GM23338 (cell line): ENCODE data around the gene ATP10A. TPM values are rescaled to one million over a fixed set of nuclear protein-coding genes. Genes with fewer than 3 reads are reported as not detected.
A peak's percentile ranks its signal among the peaks of the same experiment; 100 is the strongest.

Experiments
- ATAC-seq: fragments of 200-7000 bp; cut with Tn5 transposase; 3 replicates; pipeline ENCODE4 v1.9.1; 2020
- DNase-seq: peaks from one replicate; pipeline ENCODE4 v3.0.0-alpha.2; 2015; ENCODE audit warnings: low spot score
- H2AFZ ChIP-seq: fragments of 200-600 bp; sonication (generic); 2 replicates; pipeline ENCODE4 v1.8.0; 2016; ENCODE audit warnings: antibody characterized with exemption, mild to moderate bottlenecking, moderate library complexity
- H3F3A ChIP-seq: fragments of 200-600 bp; sonication (generic); replicated peaks from 2 replicates; pipeline ENCODE4 v1.8.0; 2017; ENCODE audit warnings: antibody characterized with exemption, mixed run types, low read depth
- H3K27ac ChIP-seq: fragments of 200-600 bp; sonication (generic); 2 replicates; pipeline ENCODE4 v1.6.1; 2016; ENCODE audit warnings: low read depth
- H3K27me3 ChIP-seq: fragments of 200-600 bp; sonication (generic); 2 replicates; pipeline ENCODE4 v1.8.0; 2016; ENCODE audit warnings: mild to moderate bottlenecking, mixed run types, moderate library complexity; ENCODE audit not compliant: insufficient read depth
- H3K36me3 ChIP-seq: fragments of 200-600 bp; sonication (generic); 2 replicates; pipeline ENCODE4 v1.8.0; 2016; ENCODE audit warnings: mild to moderate bottlenecking; ENCODE audit not compliant: insufficient read depth
- H3K4me1 ChIP-seq: fragments of 200-600 bp; sonication (generic); 2 replicates; pipeline ENCODE4 v1.8.0; 2016; ENCODE audit warnings: mild to moderate bottlenecking, moderate library complexity; ENCODE audit not compliant: insufficient read depth
- H3K4me2 ChIP-seq: fragments of 200-600 bp; sonication (generic); 2 replicates; pipeline ENCODE4 v1.7.1; 2017; ENCODE audit warnings: mixed run types
- H3K4me3 ChIP-seq: fragments of 200-600 bp; sonication (generic); 2 replicates; pipeline ENCODE4 v1.6.1; 2016; ENCODE audit warnings: mixed run types
- H3K79me2 ChIP-seq: fragments of 200-600 bp; sonication (generic); replicated peaks from 2 replicates; pipeline ENCODE4 v1.8.0; 2017; ENCODE audit warnings: mild to moderate bottlenecking; ENCODE audit not compliant: insufficient read depth
- H3K9me2 ChIP-seq: fragments of 200-600 bp; sonication (generic); 2 replicates; pipeline ENCODE4 v1.8.0; 2017; ENCODE audit not compliant: insufficient read depth
- H4K20me1 ChIP-seq: fragments of 200-600 bp; sonication (generic); replicated peaks from 2 replicates; pipeline ENCODE4 v1.8.0; 2017; ENCODE audit warnings: mild to moderate bottlenecking; ENCODE audit not compliant: insufficient read depth
- H3K27ac Mint-ChIP-seq: 2 replicates; pipeline ENCODE4 v1.8.0; 2020; ENCODE audit warnings: inconsistent platforms, mild to moderate bottlenecking, moderate library complexity, mixed read lengths
- H3K27me3 Mint-ChIP-seq: 3 replicates; pipeline ENCODE4 v1.8.0; 2022; ENCODE audit warnings: low read depth, mild to moderate bottlenecking, moderate library complexity, mixed read lengths, inconsistent platforms; ENCODE audit not compliant: insufficient read depth, poor library complexity
- H3K36me3 Mint-ChIP-seq: 3 replicates; pipeline ENCODE4 v1.8.0; 2021; ENCODE audit warnings: low read depth, mild to moderate bottlenecking, inconsistent platforms, moderate library complexity, mixed read lengths
- H3K4me1 Mint-ChIP-seq: 3 replicates; pipeline ENCODE4 v1.8.0; 2020; ENCODE audit warnings: mild to moderate bottlenecking, inconsistent platforms, mixed read lengths
- H3K4me3 Mint-ChIP-seq: 3 replicates; pipeline ENCODE4 v1.8.0; 2021; ENCODE audit warnings: moderate library complexity, mild to moderate bottlenecking, inconsistent platforms, mixed read lengths
- H3K9me3 Mint-ChIP-seq: 3 replicates; pipeline ENCODE4 v1.8.0; 2020; ENCODE audit warnings: moderate library complexity, mild to moderate bottlenecking, inconsistent platforms, mixed read lengths
- CREB1 ChIP-seq: fragments of 250-450 bp; sonication (Bioruptor Pico); IDR thresholded peaks from 2 replicates; pipeline ENCODE4 v1.5.0; 2020; ENCODE audit warnings: low read depth, mild to moderate bottlenecking, moderate library complexity
- EZH2 ChIP-seq: fragments of 200-600 bp; sonication (generic); IDR thresholded peaks from one replicate; pipeline ENCODE4 v1.8.0; 2017; ENCODE audit warnings: antibody characterized with exemption, mild to moderate bottlenecking, low read depth; ENCODE audit not compliant: unreplicated experiment
- EZH2phosphoT487 ChIP-seq: fragments of 200-600 bp; sonication (generic); IDR thresholded peaks from one replicate; pipeline ENCODE4 v1.8.1; 2018; ENCODE audit warnings: antibody characterized with exemption; ENCODE audit not compliant: unreplicated experiment
- JUNB ChIP-seq: IDR thresholded peaks from one replicate; pipeline ENCODE4 v1.6.1; 2016; ENCODE audit warnings: antibody characterized with exemption; ENCODE audit not compliant: unreplicated experiment
- NANOG ChIP-seq: IDR thresholded peaks from 2 replicates; pipeline ENCODE4 v1.6.1; 2016; ENCODE audit warnings: antibody characterized with exemption, borderline replicate concordance
- POLR2AphosphoS5 ChIP-seq: IDR thresholded peaks from 2 replicates; pipeline ENCODE4 v1.6.1; 2016; ENCODE audit warnings: antibody characterized with exemption, low read depth
- STAT1 ChIP-seq: IDR thresholded peaks from one replicate; pipeline ENCODE4 v1.6.1; 2016; ENCODE audit warnings: antibody characterized with exemption; ENCODE audit not compliant: unreplicated experiment
- ZNF114 ChIP-seq: fragments of 250-450 bp; sonication (Bioruptor Pico); IDR thresholded peaks from 2 replicates; pipeline ENCODE4 v1.5.0; 2020; ENCODE audit warnings: mild to moderate bottlenecking, moderate library complexity
- ZNF331 ChIP-seq: fragments of 250-450 bp; sonication (Bioruptor Pico); IDR thresholded peaks from 2 replicates; pipeline ENCODE4 v1.5.0; 2020; ENCODE audit warnings: low read depth, mild to moderate bottlenecking, moderate library complexity
- polyA plus RNA-seq: library from polyadenylated mRNA; unstranded; fragments of >200 nt; fragmentation: Nextera tagmentation; extraction: Ambion mirVana; gene quantifications from 2 replicates; pipeline ENCODE4 v1.2.1, GENCODE V29; 2016
- total RNA-seq: library from RNA; depleted of rRNA; stranded (reverse); fragments of >200 nt; shearing (Covaris generic); gene quantifications from 2 replicates; pipeline ENCODE4 v1.2.3, GENCODE V29; 2014
- TF ChIP-seq, protein P1 (sequence below), 2 experiments: fragments of 200-600 bp in 1 of 2; sonication (generic) in 1 of 2; conservative IDR thresholded peaks; 2 replicates each; pipeline versions ENCODE4 v1.5.1 to v1.6.1; 2016 to 2017; ENCODE audit warnings: antibody characterized with exemption in 2 of 2, low read depth in 2 of 2, mild to moderate bottlenecking in 2 of 2, moderate library complexity in 1 of 2
- TF ChIP-seq, protein P2 (sequence below): IDR thresholded peaks from 2 replicates; pipeline ENCODE4 v1.6.1; 2016; ENCODE audit warnings: antibody characterized with exemption
- TF ChIP-seq, protein P3 (sequence below): IDR thresholded peaks from one replicate; pipeline ENCODE4 v1.6.1; 2018; ENCODE audit warnings: antibody characterized with exemption; ENCODE audit not compliant: unreplicated experiment

Gene ATP10A
- total and polyA plus RNA-seq, 2 experiments from 2014 or later, result 0.36 to 5.6 TPM

DNA sequence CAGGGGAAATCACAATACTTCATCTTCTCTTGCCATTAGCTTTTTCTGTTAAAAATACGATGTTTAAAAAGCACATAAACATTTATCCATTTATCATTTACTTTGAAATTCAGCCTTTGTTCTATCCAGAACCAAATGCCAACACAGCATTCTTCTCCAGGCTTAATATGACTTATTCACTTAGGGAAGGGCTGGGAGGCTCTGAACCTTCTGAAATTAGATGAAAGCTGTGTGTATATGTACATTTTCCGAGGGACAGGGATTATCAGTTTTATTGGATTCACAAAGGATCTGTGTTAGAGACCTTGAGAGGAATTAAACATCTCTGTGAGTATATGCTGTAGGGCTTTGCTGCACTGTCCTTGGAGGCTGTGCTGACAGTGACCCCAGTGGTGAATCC is 213.7 kb downstream of the ATP10A start:
- Histone ChIP-seq H3K4me3 (no peak overlapping the region), H2AFZ (no peak overlapping the region), H3K9me2 (no peaks in the 10 kb centered on the region), H4K20me1 (peaks cover 3% of the 10 kb centered on the region; the same call in 1 of the 2 replicates), H3K4me2 (no peak overlapping the region), H3K4me1 (0 out of 2 replicates have a peak, but pooled peaks cover 1% of the 10 kb centered on the region), H3F3A (no peaks in the 10 kb centered on the region), H3K36me3 (no peaks in the 10 kb centered on the region), H3K79me2 (no peaks in the 10 kb centered on the region), H3K27me3 (peaks cover 64% of the 10 kb centered on the region), H3K27ac (no peak overlapping the region)
- H3K27me3 Mint-ChIP-seq, result peaks cover 35% of the 10 kb centered on the region
- DNase-seq (no peak), ATAC-seq (no peak)
- no peak overlapping the region for H3K4me3 Mint-ChIP-seq
- peaks cover 6% of the 10 kb centered on the region; the same call in 2 of the 3 replicates for H3K4me1 Mint-ChIP-seq
- no peaks in the 10 kb centered on the region for H3K36me3 Mint-ChIP-seq
- TF ChIP-seq JUNB (no peak), CREB1 (CRISPR knock-in tag) (no peak), EZH2 (no peak), ZNF331 (CRISPR knock-in tag) (no peak), POLR2AphosphoS5 (no peak), ZNF114 (no peak)
- TF ChIP-seq, protein P1, sequence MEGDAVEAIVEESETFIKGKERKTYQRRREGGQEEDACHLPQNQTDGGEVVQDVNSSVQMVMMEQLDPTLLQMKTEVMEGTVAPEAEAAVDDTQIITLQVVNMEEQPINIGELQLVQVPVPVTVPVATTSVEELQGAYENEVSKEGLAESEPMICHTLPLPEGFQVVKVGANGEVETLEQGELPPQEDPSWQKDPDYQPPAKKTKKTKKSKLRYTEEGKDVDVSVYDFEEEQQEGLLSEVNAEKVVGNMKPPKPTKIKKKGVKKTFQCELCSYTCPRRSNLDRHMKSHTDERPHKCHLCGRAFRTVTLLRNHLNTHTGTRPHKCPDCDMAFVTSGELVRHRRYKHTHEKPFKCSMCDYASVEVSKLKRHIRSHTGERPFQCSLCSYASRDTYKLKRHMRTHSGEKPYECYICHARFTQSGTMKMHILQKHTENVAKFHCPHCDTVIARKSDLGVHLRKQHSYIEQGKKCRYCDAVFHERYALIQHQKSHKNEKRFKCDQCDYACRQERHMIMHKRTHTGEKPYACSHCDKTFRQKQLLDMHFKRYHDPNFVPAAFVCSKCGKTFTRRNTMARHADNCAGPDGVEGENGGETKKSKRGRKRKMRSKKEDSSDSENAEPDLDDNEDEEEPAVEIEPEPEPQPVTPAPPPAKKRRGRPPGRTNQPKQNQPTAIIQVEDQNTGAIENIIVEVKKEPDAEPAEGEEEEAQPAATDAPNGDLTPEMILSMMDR (conservative IDR thresholded peaks at IDR 0.05; ENCODE audit: low read depth in 2 of 2), result no peak
- no peak overlapping the region for H3K27ac Mint-ChIP-seq
- H3K9me3 Mint-ChIP-seq, result no peaks in the 10 kb centered on the region; the same call in 2 of the 3 replicates

DNA sequence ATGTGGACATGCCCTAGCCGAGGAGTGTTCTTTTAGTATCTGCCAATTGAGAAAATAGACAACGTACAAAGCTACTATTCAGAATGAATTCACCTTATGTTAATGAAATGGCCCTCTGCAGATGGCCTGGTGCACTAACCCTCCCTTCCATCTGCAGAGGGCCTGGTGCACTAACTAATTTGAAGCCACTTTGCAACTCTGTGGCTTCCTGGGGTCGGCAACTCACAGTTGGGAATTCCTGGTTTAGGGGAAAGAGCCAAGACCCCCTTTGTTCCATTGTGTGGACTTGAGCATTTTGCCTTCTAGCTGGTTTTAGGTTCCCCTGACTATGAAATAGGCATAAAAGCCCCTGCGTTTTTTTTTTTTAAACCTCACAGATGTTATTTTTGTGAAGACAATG is 220.0 kb downstream of the ATP10A start:
- no peaks in the 10 kb centered on the region for H3K9me2 ChIP-seq
- Mint-ChIP-seq H3K27me3 (peaks cover 82% of the 10 kb centered on the region), H3K9me3 (no peaks in the 10 kb centered on the region), H3K4me1 (peaks cover 40% of the 10 kb centered on the region), H3K4me3 (peak overlapping the region; percentile 58; the same call in 2 of the 3 replicates), H3K27ac (no peak overlapping the region), H3K36me3 (no peaks in the 10 kb centered on the region)
- H3K4me2 ChIP-seq, result peak overlapping the region; percentile 50
- peak; percentile 79 for ATAC-seq
- H3K36me3 ChIP-seq, result no peaks in the 10 kb centered on the region
- H3K79me2 ChIP-seq, result no peaks in the 10 kb centered on the region
- no peak overlapping the region for H2AFZ ChIP-seq
- H4K20me1 ChIP-seq, result 0 out of 2 replicates have a peak, but pooled peaks cover 5% of the 10 kb centered on the region
- no peak overlapping the region for H3K27ac ChIP-seq
- peaks cover 16% of the 10 kb centered on the region for H3K4me1 ChIP-seq
- DNase-seq, result peak; percentile 80
- H3K27me3 ChIP-seq, result peaks cover 100% of the 10 kb centered on the region
- no peak overlapping the region for H3K4me3 ChIP-seq
- no peaks in the 10 kb centered on the region for H3F3A ChIP-seq
- TF ChIP-seq, protein P2, sequence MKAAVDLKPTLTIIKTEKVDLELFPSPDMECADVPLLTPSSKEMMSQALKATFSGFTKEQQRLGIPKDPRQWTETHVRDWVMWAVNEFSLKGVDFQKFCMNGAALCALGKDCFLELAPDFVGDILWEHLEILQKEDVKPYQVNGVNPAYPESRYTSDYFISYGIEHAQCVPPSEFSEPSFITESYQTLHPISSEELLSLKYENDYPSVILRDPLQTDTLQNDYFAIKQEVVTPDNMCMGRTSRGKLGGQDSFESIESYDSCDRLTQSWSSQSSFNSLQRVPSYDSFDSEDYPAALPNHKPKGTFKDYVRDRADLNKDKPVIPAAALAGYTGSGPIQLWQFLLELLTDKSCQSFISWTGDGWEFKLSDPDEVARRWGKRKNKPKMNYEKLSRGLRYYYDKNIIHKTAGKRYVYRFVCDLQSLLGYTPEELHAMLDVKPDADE, result peak; percentile 57; the same call in 1 of the 2 replicates
- TF ChIP-seq EZH2 (no peak), JUNB (no peak), STAT1 (no peak), ZNF114 (peak; percentile 46; the same call in 1 of the 2 replicates), POLR2AphosphoS5 (peak; percentile 82), ZNF331 (CRISPR knock-in tag) (0 out of 2 replicates have a peak, but pooled peaks have one; percentile 25), NANOG (peak; percentile 60; the same call in 1 of the 2 replicates), EZH2phosphoT487 (no peak)
- TF ChIP-seq, protein P3, sequence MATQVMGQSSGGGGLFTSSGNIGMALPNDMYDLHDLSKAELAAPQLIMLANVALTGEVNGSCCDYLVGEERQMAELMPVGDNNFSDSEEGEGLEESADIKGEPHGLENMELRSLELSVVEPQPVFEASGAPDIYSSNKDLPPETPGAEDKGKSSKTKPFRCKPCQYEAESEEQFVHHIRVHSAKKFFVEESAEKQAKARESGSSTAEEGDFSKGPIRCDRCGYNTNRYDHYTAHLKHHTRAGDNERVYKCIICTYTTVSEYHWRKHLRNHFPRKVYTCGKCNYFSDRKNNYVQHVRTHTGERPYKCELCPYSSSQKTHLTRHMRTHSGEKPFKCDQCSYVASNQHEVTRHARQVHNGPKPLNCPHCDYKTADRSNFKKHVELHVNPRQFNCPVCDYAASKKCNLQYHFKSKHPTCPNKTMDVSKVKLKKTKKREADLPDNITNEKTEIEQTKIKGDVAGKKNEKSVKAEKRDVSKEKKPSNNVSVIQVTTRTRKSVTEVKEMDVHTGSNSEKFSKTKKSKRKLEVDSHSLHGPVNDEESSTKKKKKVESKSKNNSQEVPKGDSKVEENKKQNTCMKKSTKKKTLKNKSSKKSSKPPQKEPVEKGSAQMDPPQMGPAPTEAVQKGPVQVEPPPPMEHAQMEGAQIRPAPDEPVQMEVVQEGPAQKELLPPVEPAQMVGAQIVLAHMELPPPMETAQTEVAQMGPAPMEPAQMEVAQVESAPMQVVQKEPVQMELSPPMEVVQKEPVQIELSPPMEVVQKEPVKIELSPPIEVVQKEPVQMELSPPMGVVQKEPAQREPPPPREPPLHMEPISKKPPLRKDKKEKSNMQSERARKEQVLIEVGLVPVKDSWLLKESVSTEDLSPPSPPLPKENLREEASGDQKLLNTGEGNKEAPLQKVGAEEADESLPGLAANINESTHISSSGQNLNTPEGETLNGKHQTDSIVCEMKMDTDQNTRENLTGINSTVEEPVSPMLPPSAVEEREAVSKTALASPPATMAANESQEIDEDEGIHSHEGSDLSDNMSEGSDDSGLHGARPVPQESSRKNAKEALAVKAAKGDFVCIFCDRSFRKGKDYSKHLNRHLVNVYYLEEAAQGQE, result no peak
